Skeletal muscle tissue (tissue), 4 donors: Measurements from ENCODE around the gene PTPRK. TPM values are rescaled to one million over a fixed set of nuclear protein-coding genes. Genes with fewer than 3 reads are reported as not detected.

Experiments used
- H3K27ac ChIP-seq: one replicate; pipeline ENCODE4 v1.7.0; 2013; ENCODE audit warnings: mild to moderate bottlenecking, low read depth, low read length, inconsistent platforms
- H3K27me3 ChIP-seq, 3 donors: one replicate each; pipeline ENCODE4 v1.7.0; 2013; ENCODE audit warnings: low read length in 3 of 3; ENCODE audit not compliant: control insufficient read depth in 3 of 3, insufficient read depth in 3 of 3
- H3K36me3 ChIP-seq, 3 donors: one replicate each; pipeline ENCODE4 v1.7.0; 2013; ENCODE audit warnings: low read length in 3 of 3; ENCODE audit not compliant: control insufficient read depth in 3 of 3, insufficient read depth in 3 of 3
- H3K4me1 ChIP-seq, 3 donors: one replicate each; pipeline ENCODE4 v1.7.0; 2013; ENCODE audit warnings: low read length in 3 of 3, mild to moderate bottlenecking in 3 of 3; ENCODE audit not compliant: control insufficient read depth in 3 of 3, insufficient read depth in 3 of 3
- H3K4me3 ChIP-seq, 3 donors: one replicate each; pipeline ENCODE4 v1.7.0; 2013; ENCODE audit warnings: low read length in 3 of 3
- H3K9ac ChIP-seq, 3 donors: one replicate each; pipeline ENCODE4 v1.7.0; 2013; ENCODE audit warnings: low read length in 3 of 3, mild to moderate bottlenecking in 3 of 3, moderate library complexity in 2 of 3, low read depth in 1 of 3
- H3K9me3 ChIP-seq, 3 donors: one replicate each; pipeline ENCODE4 v1.7.0; 2013; ENCODE audit warnings: low read length in 3 of 3; ENCODE audit not compliant: control insufficient read depth in 3 of 3
- total RNA-seq: library from RNA; depleted of rRNA; stranded (reverse); fragments of >200 nt; gene quantifications from one replicate; pipeline ENCODE4 v1.2.3, GENCODE V29; 2014
- donor health status: Osteomylitis.

The PTPRK gene
- total RNA-seq, 1 donor from 2014 or later: 37.1 TPM

DNA sequence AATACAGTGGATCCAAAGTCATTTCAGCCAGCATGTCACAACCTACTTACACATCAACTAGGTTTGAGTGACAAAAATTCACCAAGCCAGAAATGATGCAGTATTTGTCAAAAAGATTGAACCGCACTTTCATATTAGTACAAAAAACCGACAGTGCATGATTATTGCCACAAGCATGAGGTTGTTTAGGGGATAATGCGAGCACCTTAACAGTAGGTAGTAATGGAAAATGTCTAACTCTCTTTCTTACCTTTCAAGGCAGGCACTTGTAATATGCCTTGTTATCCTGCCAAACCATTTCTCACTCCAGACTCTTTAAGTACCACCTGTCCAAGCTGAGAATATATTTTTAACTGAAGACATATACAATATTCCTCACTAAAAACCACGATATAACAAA, 349.2 kb downstream of the PTPRK start:
- H3K4me3 ChIP-seq: no peak overlapping the region
- H3K9me3 ChIP-seq: no peaks in the 10 kb centered on the region
- no peaks in the 10 kb centered on the region for H3K27me3 ChIP-seq
- no peaks in the 10 kb centered on the region for H3K36me3 ChIP-seq
- no peak overlapping the region for H3K27ac ChIP-seq
- no peaks in the 10 kb centered on the region for H3K4me1 ChIP-seq
- no peak overlapping the region for H3K9ac ChIP-seq

- H3K27me3 ChIP-seq: no peaks in the 10 kb centered on the region
- no peak overlapping the region for H3K27ac ChIP-seq
- H3K9ac ChIP-seq: no peak overlapping the region
- no peaks in the 10 kb centered on the region for H3K4me1 ChIP-seq
- no peaks in the 10 kb centered on the region for H3K9me3 ChIP-seq
- H3K36me3 ChIP-seq: no peaks in the 10 kb centered on the region
- H3K4me3 ChIP-seq: no peak overlapping the region
Observed at GRCh38 chr6:128168244-128168643, 352.2 kb downstream of the PTPRK start.

GRCh38 chr6:128167552-128167951, 352.8 kb downstream of the PTPRK start:
- H3K9me3 ChIP-seq: no peaks in the 10 kb centered on the region
- H3K4me1 ChIP-seq: no peaks in the 10 kb centered on the region
- no peaks in the 10 kb centered on the region for H3K27me3 ChIP-seq
- no peak overlapping the region for H3K9ac ChIP-seq
- H3K4me3 ChIP-seq: no peak overlapping the region
- H3K36me3 ChIP-seq: no peaks in the 10 kb centered on the region
- H3K27ac ChIP-seq: no peak overlapping the region

DNA sequence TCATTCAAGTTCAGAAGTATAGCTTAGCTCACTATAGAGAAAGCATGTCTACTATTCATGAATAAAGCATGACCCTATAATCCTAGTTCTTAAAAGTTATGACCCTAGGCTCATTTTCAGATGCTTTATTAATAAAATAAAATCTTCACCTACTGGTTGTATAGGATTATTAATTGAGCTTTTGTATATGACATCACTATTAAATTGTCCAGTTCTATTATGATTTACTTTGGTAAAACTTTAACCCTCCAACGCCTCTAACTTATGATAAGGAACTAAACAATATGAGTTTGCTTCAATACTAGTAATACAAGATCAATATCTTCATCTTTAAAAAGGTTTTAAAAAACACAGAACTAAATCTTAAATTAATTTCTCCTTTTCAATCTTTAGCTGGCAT, 356.1 kb downstream of the PTPRK start:
- no peaks in the 10 kb centered on the region for H3K27me3 ChIP-seq
- no peak overlapping the region for H3K27ac ChIP-seq
- H3K4me1 ChIP-seq: no peaks in the 10 kb centered on the region
- H3K4me3 ChIP-seq: no peak overlapping the region
- no peaks in the 10 kb centered on the region for H3K36me3 ChIP-seq
- no peak overlapping the region for H3K9ac ChIP-seq
- no peaks in the 10 kb centered on the region for H3K9me3 ChIP-seq

DNA sequence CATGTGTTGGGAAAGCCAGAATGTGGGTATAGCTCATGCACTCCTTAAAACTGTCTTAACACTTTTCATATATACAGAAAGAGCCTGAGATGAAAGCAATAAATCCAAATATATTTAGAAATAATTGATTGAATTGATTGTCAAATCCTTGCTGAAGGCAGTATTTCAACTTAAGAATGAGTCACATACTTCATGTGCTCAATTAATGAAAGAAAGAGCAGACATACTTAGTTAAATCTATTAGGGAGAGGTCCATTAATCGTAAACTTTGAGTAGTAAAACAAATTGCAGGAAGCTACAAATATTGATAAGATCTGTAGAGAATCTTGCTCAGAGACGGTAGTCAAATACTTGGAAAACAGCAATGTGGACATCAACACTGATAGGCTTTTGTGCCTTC, 358.0 kb downstream of the PTPRK start:
- H3K36me3 ChIP-seq: no peaks in the 10 kb centered on the region

GRCh38 chr6:128161839-128162238, 358.6 kb downstream of the PTPRK start:
- Histone ChIP-seq H3K9ac (no peak overlapping the region), H3K36me3 (no peaks in the 10 kb centered on the region), H3K4me3 (no peak overlapping the region), H3K27me3 (no peaks in the 10 kb centered on the region), H3K9me3 (no peaks in the 10 kb centered on the region), H3K4me1 (no peaks in the 10 kb centered on the region), H3K27ac (no peak overlapping the region)

More for the DNA sequence above, 358.0 kb downstream of the PTPRK start:
- no peaks in the 10 kb centered on the region for H3K4me1 ChIP-seq
- H3K9ac ChIP-seq: no peak overlapping the region
- no peaks in the 10 kb centered on the region for H3K27me3 ChIP-seq
- no peaks in the 10 kb centered on the region for H3K9me3 ChIP-seq
- H3K4me3 ChIP-seq: no peak overlapping the region
- H3K27ac ChIP-seq: no peak overlapping the region

DNA sequence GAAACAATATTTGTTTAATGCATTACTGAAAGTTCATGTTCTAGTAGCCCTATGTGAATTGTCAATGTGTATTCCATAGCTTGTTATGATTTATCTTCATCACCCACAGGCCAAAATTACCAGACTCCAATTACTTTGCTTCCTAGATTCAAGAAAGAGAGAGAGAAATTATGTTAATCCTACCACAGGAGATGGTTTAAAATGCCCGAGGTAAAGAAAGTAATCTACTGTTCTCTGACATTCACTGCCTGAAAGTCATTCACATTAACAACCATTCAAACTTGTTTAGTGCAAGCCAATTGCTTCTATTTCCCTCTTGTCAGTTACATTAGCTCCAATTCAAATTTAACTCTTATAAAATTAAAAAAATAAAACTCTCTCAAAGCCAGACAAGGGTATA, 359.1 kb downstream of the PTPRK start:
- no peaks in the 10 kb centered on the region for H3K27me3 ChIP-seq
- H3K27ac ChIP-seq: no peak overlapping the region
- no peaks in the 10 kb centered on the region for H3K9me3 ChIP-seq
- no peak overlapping the region for H3K4me3 ChIP-seq
- H3K4me1 ChIP-seq: no peaks in the 10 kb centered on the region
- no peaks in the 10 kb centered on the region for H3K36me3 ChIP-seq
- no peak overlapping the region for H3K9ac ChIP-seq

DNA sequence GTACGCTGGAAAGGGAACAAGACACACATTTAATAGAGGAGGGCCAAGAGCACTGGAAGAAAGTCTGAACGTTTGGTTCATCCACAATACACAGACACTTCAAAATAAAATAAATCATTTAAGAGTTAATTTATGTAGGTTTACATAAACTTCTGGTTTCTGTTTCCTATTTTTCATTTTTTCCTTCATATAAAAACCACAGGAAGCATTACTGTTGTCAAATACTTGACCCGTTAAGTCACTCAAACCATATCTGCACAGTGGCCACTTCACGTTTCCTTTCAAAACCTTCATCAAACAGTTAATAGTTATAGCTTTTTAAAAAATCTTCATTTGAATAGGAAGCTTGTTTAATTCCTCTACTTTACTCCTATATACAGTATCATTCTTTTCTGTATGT, 361.9 kb downstream of the PTPRK start:
- H3K4me3 ChIP-seq: no peak overlapping the region
- H3K27me3 ChIP-seq: no peaks in the 10 kb centered on the region
- no peak overlapping the region for H3K27ac ChIP-seq
- no peaks in the 10 kb centered on the region for H3K36me3 ChIP-seq
- no peaks in the 10 kb centered on the region for H3K4me1 ChIP-seq
- no peaks in the 10 kb centered on the region for H3K9me3 ChIP-seq
- H3K9ac ChIP-seq: no peak overlapping the region

- H3K27me3 ChIP-seq: no peaks in the 10 kb centered on the region
- H3K4me3 ChIP-seq: no peak overlapping the region
- H3K9ac ChIP-seq: no peak overlapping the region
- H3K27ac ChIP-seq: no peak overlapping the region
- no peaks in the 10 kb centered on the region for H3K36me3 ChIP-seq
- no peaks in the 10 kb centered on the region for H3K4me1 ChIP-seq
- H3K9me3 ChIP-seq: no peaks in the 10 kb centered on the region
Observed at GRCh38 chr6:128156321-128157111, 363.9 kb downstream of the PTPRK start.

- Histone ChIP-seq H3K27me3 (no peaks in the 10 kb centered on the region), H3K27ac (no peak overlapping the region), H3K4me3 (no peak overlapping the region), H3K4me1 (no peaks in the 10 kb centered on the region), H3K9ac (no peak overlapping the region), H3K36me3 (no peaks in the 10 kb centered on the region), H3K9me3 (no peaks in the 10 kb centered on the region)
Observed at GRCh38 chr6:128155826-128156225, 364.6 kb downstream of the PTPRK start.
